DOHH2 (cell line): ENCODE results near the gene KNDC1.

Experiments used
- EZH2phosphoT487 ChIP-seq: fragments of 200-600 bp; sonication (generic); IDR thresholded peaks from 2 replicates; pipeline ENCODE4 v1.6.1; 2017; ENCODE audit warnings: borderline replicate concordance, mild to moderate bottlenecking, antibody characterized with exemption, low read length, moderate library complexity, mixed read lengths
- TF ChIP-seq, protein P1 (sequence below): fragments of 200-600 bp; sonication (generic); IDR thresholded peaks from one replicate; pipeline ENCODE4 v1.5.1; 2014; ENCODE audit warnings: antibody characterized with exemption, mild to moderate bottlenecking, low read depth, low read length; ENCODE audit not compliant: poor library complexity, severe bottlenecking

DNA sequence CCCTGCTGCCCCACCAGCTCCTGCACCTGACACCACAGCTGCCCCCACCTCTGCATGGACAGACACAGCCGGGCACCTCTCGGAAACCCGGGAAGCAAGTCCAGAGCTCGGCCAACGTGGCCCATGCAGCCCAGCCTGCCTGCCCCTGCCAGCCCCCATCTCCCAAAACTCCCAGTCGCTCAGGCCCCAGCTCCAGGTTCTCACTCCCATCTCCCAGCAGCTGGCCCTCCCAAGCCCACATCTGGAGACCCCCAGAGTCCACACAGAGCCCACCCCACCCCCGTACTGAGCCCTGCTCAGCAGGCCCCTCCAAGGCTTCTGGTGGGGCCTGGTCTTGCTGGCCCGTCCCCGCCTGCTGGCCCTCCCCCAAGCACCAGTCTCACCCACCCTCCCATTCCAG is 37.8 kb downstream of the KNDC1 start:
- TF ChIP-seq EZH2phosphoT487, result no peak
- TF ChIP-seq, protein P1, sequence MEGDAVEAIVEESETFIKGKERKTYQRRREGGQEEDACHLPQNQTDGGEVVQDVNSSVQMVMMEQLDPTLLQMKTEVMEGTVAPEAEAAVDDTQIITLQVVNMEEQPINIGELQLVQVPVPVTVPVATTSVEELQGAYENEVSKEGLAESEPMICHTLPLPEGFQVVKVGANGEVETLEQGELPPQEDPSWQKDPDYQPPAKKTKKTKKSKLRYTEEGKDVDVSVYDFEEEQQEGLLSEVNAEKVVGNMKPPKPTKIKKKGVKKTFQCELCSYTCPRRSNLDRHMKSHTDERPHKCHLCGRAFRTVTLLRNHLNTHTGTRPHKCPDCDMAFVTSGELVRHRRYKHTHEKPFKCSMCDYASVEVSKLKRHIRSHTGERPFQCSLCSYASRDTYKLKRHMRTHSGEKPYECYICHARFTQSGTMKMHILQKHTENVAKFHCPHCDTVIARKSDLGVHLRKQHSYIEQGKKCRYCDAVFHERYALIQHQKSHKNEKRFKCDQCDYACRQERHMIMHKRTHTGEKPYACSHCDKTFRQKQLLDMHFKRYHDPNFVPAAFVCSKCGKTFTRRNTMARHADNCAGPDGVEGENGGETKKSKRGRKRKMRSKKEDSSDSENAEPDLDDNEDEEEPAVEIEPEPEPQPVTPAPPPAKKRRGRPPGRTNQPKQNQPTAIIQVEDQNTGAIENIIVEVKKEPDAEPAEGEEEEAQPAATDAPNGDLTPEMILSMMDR, result no peak
